GM21447 (cell line): ENCODE results near the gene ZNF316.

ENCODE experiments used
- ATAC-seq: cut with Tn5 transposase; IDR thresholded peaks from one replicate; pipeline ENCODE4 v1.9.1; 2021; ENCODE audit not compliant: unreplicated experiment

ZNF316 gene

DNA sequence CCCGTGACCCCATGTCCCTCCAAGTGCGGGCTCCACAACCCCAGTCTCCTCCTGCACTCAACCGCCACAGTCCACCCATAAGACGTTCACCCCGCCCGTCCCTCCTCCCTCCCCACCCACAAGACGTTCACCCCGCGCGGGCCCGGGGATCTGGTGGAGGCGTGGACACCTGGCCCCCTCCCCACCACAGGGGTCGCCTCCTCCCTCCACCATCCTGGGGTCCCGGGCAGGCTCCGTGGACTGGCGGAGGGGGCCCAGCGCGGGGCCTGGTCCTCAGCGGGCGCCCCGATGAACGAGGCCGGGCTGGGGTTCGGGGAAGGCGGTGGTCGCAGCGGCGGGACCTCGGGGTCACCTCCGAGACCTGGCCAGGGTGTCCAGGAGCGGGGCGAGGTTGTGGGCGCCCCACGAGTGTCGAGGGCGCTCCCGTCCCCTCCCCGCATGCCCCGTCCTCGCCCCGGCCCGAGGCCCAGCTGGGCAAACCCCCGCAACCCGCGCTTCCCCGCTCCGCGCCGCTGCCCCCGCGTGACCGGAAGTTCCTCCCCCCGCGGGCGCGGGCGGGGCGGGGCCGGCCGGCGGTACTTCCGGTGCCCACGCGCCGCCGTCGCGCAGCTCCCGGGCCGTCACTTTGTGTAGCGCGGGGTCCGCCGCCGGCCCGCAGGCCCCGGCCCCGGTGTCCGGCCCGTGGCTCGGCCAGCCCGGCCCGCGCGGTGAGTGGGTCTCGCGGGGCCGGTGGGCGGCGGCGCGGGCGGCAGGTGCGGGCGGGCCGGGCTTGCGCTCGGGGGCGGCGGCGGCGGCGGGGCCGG, at the start of gene ZNF316:
Gene ZNF316 (plus strand): TSS at position 578 of the 803 bp plus-strand sequence. CDS start 5,092 bp downstream, outside the sequence.
- peak; percentile 53 for ATAC-seq

DNA sequence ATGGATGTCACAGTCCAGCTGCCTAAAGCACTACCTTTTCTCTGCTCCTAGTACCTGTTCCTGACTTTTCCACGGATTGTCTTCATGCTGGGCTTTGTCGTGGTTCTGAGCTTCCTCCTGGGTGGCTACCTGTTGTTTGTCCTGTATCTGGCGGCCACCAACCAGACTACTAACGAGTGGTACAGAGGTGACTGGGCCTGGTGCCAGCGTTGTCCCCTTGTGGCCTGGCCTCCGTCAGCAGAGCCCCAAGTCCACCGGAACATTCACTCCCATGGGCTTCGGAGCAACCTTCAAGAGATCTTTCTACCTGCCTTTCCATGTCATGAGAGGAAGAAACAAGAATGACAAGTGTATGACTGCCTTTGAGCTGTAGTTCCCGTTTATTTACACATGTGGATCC, 48.6 kb upstream of the ZNF316 start:
- no peak for ATAC-seq

- ATAC-seq = no peak
These were observed 47.8 kb upstream of the ZNF316 start for GRCh38 chr7:6589151-6589828.

DNA sequence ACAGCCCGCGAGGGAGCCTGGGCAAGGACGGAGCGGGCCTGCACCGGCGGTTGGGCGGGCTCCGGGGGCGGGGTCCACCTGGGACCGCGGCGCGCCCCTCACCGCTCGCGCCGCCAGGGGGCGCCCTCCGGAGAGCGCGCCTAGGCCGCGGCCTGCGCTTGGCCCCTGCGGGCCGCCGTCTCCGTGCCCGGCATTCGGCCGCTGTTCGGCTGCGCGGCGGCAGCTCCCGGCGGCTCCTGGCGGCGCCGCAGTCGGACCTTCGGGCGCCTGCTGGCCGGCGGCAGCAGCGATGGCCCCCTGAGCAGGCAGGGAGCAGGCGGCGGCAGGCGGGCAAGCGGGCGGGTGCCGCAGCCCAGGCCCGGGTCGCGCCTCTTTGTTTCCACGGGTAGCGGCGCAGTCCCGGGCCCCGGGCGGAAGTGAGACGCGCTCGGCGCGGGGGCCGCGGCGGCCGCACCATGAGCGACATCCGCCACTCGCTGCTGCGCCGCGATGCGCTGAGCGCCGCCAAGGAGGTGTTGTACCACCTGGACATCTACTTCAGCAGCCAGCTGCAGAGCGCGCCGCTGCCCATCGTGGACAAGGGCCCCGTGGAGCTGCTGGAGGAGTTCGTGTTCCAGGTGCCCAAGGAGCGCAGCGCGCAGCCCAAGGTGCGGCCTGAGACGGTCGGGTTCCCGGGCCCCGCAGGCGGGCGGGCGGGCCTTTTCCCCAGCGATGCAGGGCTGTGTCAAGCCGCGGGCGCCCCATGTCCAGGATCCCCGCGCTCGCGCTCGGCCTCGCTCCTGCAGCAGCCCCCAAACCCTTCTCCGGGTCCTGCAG, 47.1 kb upstream of the ZNF316 start, which contains the start of gene INTS15:
Gene INTS15 (plus strand): TSS at position 193 of the 816 bp plus-strand sequence. CDS start 263 bp downstream, at position 456.
- peak; percentile 78 for ATAC-seq

- ATAC-seq = peak; percentile 38
These were observed 46.4 kb upstream of the ZNF316 start for GRCh38 chr7:6590645-6591110.

- no peak for ATAC-seq
These were observed 37.0 kb upstream of the ZNF316 start for GRCh38 chr7:6600093-6600492.

DNA sequence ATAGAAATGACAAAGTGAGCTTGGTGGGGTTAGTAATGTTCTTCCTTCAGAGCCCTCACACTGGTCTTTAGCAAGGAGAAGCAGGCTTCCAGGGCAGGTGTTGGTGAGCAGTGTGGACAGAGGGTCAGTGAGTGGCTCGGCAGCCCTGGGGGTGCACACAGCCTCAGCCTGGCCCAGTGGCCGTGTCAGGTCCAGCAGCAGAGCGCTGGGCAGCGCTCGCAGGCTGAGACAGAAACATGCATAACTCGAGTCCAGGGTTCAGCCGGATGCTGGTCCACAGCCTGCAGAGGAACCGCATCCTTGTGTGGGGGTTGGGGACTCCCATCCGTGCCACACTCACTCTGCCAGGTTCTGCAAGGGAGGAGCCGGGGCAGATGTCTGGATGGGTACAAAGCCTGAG, 32.7 kb upstream of the ZNF316 start:
- ATAC-seq = no peak

- no peak for ATAC-seq
These were observed 30.1 kb upstream of the ZNF316 start for GRCh38 chr7:6606866-6607583.

- ATAC-seq = no peak
These were observed 29.5 kb upstream of the ZNF316 start for GRCh38 chr7:6607651-6608051.

- no peak for ATAC-seq
These were observed 29.0 kb upstream of the ZNF316 start for GRCh38 chr7:6608081-6608480.

DNA sequence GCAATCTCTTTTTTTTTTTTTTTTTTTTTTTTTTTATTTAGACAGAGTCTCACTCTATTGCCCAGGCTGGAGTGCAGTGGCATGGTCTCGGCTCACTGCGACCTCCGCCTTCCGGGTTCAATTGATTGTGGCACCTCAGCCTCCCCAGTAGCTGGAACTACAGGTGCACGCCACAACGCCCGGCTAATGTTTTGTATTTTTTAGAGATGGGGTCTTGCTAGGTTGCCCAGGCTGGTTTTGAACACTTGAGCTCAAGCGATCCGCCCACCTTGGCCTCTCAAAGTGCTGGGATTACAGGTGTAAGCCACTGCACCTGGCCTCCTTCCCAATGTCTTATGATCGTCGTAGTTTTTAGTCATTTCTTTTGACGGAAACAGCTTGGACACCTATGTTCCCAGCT, 28.3 kb upstream of the ZNF316 start:
- no peak for ATAC-seq

DNA sequence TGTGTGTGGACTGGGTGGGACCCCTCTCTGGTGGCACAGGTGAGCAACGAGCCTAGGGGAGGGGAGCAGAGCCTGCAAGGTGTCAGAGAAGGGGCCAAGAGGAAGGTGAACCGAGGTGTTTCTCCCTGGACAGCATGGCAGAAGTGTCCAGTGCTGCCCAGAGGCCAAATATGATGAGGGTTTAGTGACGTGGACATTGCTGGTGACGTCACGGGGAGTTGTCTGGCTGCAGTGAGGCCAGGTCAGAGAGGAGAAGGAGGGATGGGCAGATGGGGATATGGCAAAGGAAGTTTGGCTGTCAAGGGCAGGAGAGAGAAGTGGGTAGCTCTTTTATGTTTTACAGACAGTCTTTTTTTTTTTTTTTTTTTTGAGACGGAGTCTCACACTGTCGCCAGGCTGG, 24.3 kb upstream of the ZNF316 start:
- no peak for ATAC-seq

DNA sequence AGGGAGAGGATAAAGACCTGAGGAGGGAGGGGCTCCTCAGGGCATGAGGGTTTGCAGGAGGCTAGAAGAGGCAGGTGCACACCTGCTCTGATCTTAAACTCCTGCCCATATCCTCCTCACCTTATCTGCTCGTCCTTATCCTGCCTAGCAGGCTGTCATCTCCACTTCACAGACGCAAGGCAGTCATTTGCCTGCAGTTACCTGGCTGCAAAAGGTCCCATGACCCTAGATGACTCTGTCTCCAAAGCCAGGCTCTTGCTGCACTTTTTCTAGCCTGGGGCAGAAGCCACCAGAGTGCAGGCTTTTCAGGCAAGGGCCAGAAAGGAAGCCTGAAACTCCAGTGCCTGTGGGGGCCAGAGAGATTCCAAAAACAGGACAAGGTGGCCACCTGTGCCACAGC, 23.4 kb upstream of the ZNF316 start:
- no peak for ATAC-seq

DNA sequence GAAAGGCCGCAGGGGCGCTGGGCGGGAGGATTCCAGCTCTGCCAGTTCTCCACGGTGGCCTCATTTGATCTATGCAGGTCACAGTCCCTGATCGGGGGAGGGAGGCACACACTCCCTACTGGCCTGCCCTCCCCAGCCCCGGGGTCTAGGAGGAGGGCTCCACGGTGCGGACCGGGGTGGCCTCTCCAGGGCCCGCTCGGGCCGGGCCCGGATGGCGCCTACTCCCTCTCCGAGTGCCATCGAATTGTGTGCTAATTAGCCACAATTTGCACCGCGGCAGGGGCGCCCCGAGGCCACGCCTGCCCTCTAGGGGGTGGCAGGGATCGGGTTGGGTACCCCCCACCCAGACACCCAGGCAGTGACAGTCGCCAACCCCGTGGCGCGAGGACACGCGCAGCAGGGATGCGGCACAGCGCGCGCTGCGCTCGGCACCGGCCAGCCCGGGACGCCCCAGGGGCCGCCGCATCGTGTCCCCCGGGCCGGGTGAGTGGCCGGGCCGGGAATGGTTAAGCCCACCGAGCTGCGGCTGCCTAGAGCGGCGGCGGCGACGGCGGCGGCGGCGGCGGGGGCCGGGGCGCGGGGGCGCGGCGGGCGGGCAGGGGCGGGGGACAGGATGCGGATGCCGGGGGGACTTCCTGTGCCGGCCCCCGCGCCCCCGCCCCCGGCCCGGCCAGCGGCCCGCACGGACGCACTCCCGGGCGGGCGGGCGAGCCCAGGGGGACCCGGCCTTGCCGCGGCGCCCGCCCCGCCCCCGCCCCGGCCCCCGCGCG, 22.0 kb upstream of the ZNF316 start, which contains the start of gene ZNF853:
Gene ZNF853 (plus strand): TSS at position 658 of the 770 bp plus-strand sequence. CDS start 565 bp downstream, outside the sequence.
- ATAC-seq = no peak

GRCh38 chr7:6615723-6616555, 21.2 kb upstream of the ZNF316 start:
- ATAC-seq = no peak

- ATAC-seq = no peak
These were observed 20.1 kb upstream of the ZNF316 start for GRCh38 chr7:6616854-6617643.

GRCh38 chr7:6618621-6619020, 18.5 kb upstream of the ZNF316 start:
- ATAC-seq = no peak

- no peak for ATAC-seq
These were observed 17.2 kb upstream of the ZNF316 start for GRCh38 chr7:6619961-6620360.
